HEK293 (cell line): Measurements from ENCODE around the gene RSPH3.

Source experiments
- OVOL3 ChIP-seq: fragments of 450-650 bp; formaldehyde crosslinking; IDR thresholded peaks from 2 replicates; pipeline ENCODE4 v1.5.1; 2016; ENCODE audit warnings: missing biosample characterization, missing genetic modification characterization
- YY1 ChIP-seq: fragments of 450-650 bp; formaldehyde crosslinking; IDR thresholded peaks from 2 replicates; pipeline ENCODE4 v1.5.1; 2018; ENCODE audit warnings: missing biosample characterization, missing genetic modification characterization
- ZBTB7A ChIP-seq: fragments of 450-650 bp; formaldehyde crosslinking; IDR thresholded peaks from 2 replicates; pipeline ENCODE4 v1.5.1; 2016; ENCODE audit warnings: low read depth, missing biosample characterization, missing genetic modification characterization
- ZFP69B ChIP-seq: fragments of 450-650 bp; formaldehyde crosslinking; IDR thresholded peaks from 2 replicates; pipeline ENCODE4 v1.5.1; 2016; ENCODE audit warnings: missing biosample characterization, missing genetic modification characterization
- ZNF146 ChIP-seq: fragments of 450-650 bp; formaldehyde crosslinking; IDR thresholded peaks from 2 replicates; pipeline ENCODE4 v1.5.1; 2016; ENCODE audit warnings: missing biosample characterization, missing genetic modification characterization
- ZNF174 ChIP-seq: fragments of 450-650 bp; formaldehyde crosslinking; IDR thresholded peaks from 2 replicates; pipeline ENCODE4 v1.5.0; 2017; ENCODE audit warnings: missing biosample characterization, mild to moderate bottlenecking, missing genetic modification characterization
- ZNF24 ChIP-seq: fragments of 450-650 bp; formaldehyde crosslinking; IDR thresholded peaks from 2 replicates; pipeline ENCODE4 v1.5.1; 2016; ENCODE audit warnings: missing biosample characterization, missing genetic modification characterization
- ZNF558 ChIP-seq: fragments of 450-650 bp; formaldehyde crosslinking; IDR thresholded peaks from 2 replicates; pipeline ENCODE4 v1.5.1; 2016; ENCODE audit warnings: missing biosample characterization, missing genetic modification characterization
- ZNF585B ChIP-seq: fragments of 450-650 bp; formaldehyde crosslinking; IDR thresholded peaks from 2 replicates; pipeline ENCODE4 v1.5.1; 2016; ENCODE audit warnings: missing biosample characterization, missing genetic modification characterization
- ZSCAN16 ChIP-seq: fragments of 450-650 bp; formaldehyde crosslinking; IDR thresholded peaks from 2 replicates; pipeline ENCODE4 v1.5.1; 2016; ENCODE audit warnings: missing biosample characterization, missing genetic modification characterization
- TF ChIP-seq, protein P1 (sequence below): fragments of 450-650 bp; formaldehyde crosslinking; IDR thresholded peaks from 2 replicates; pipeline ENCODE4 v1.5.1; 2016; ENCODE audit warnings: missing biosample characterization, missing genetic modification characterization
- TF ChIP-seq, protein P2 (sequence below): fragments of 450-650 bp; formaldehyde crosslinking; IDR thresholded peaks from 2 replicates; pipeline ENCODE4 v1.5.1; 2016; ENCODE audit warnings: missing biosample characterization, missing genetic modification characterization
- TF ChIP-seq, protein P3 (sequence below): fragments of 450-650 bp; formaldehyde crosslinking; IDR thresholded peaks from 2 replicates; pipeline ENCODE4 v1.5.1; 2017; ENCODE audit warnings: missing biosample characterization, missing genetic modification characterization
- TF ChIP-seq, protein P4 (sequence below): fragments of 450-650 bp; formaldehyde crosslinking; IDR thresholded peaks from 2 replicates; pipeline ENCODE4 v1.5.1; 2016; ENCODE audit warnings: missing biosample characterization, missing genetic modification characterization

DNA sequence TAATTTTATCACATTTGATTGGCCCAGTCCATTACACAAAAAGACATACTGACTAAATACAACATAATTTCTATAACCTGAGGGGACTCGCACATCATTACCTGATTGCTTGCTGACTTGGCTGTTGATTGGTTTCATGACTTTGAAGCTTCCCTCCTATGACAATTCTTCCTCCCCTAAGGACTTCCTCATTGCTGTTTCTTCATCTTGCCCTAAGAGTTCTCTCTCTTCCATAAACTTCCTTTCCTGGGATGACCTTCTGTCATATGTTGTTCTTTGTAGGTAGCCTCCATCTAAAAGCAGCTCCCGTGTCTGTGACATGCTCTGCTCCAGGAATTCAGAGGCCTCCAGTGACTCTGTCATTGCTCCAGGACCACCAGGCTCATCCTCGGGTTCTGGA, 22.6 kb downstream of the RSPH3 start:
- no peak for TF ChIP-seq ZFP69B (tag by site-specific recombination)
- TF ChIP-seq, protein P1, sequence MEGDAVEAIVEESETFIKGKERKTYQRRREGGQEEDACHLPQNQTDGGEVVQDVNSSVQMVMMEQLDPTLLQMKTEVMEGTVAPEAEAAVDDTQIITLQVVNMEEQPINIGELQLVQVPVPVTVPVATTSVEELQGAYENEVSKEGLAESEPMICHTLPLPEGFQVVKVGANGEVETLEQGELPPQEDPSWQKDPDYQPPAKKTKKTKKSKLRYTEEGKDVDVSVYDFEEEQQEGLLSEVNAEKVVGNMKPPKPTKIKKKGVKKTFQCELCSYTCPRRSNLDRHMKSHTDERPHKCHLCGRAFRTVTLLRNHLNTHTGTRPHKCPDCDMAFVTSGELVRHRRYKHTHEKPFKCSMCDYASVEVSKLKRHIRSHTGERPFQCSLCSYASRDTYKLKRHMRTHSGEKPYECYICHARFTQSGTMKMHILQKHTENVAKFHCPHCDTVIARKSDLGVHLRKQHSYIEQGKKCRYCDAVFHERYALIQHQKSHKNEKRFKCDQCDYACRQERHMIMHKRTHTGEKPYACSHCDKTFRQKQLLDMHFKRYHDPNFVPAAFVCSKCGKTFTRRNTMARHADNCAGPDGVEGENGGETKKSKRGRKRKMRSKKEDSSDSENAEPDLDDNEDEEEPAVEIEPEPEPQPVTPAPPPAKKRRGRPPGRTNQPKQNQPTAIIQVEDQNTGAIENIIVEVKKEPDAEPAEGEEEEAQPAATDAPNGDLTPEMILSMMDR (tag by site-specific recombination), result no peak
- TF ChIP-seq ZNF585B (tag by site-specific recombination), result no peak
- TF ChIP-seq, protein P2, sequence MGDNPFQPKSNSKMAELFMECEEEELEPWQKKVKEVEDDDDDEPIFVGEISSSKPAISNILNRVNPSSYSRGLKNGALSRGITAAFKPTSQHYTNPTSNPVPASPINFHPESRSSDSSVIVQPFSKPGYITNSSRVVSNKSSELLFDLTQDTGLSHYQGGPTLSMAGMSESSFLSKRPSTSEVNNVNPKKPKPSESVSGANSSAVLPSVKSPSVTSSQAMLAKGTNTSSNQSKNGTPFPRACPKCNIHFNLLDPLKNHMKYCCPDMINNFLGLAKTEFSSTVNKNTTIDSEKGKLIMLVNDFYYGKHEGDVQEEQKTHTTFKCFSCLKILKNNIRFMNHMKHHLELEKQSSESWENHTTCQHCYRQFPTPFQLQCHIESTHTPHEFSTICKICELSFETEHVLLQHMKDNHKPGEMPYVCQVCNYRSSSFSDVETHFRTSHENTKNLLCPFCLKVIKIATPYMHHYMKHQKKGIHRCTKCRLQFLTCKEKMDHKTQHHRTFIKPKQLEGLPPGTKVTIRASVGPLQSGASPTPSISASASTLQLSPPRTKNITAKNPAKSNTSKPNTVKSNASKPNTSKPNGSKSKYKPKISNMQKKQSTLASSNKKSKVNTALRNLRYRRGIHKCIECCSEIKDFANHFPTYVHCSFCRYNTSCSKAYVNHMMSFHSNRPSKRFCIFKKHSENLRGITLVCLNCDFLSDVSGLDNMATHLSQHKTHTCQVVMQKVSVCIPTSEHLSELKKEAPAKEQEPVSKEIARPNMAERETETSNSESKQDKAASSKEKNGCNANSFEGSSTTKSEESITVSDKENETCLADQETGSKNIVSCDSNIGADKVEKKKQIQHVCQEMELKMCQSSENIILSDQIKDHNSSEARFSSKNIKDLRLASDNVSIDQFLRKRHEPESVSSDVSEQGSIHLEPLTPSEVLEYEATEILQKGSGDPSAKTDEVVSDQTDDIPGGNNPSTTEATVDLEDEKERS (tag by site-specific recombination), result no peak
- no peak for TF ChIP-seq ZBTB7A (tag by site-specific recombination)
- no peak for TF ChIP-seq ZNF146 (tag by site-specific recombination)
- TF ChIP-seq, protein P3, sequence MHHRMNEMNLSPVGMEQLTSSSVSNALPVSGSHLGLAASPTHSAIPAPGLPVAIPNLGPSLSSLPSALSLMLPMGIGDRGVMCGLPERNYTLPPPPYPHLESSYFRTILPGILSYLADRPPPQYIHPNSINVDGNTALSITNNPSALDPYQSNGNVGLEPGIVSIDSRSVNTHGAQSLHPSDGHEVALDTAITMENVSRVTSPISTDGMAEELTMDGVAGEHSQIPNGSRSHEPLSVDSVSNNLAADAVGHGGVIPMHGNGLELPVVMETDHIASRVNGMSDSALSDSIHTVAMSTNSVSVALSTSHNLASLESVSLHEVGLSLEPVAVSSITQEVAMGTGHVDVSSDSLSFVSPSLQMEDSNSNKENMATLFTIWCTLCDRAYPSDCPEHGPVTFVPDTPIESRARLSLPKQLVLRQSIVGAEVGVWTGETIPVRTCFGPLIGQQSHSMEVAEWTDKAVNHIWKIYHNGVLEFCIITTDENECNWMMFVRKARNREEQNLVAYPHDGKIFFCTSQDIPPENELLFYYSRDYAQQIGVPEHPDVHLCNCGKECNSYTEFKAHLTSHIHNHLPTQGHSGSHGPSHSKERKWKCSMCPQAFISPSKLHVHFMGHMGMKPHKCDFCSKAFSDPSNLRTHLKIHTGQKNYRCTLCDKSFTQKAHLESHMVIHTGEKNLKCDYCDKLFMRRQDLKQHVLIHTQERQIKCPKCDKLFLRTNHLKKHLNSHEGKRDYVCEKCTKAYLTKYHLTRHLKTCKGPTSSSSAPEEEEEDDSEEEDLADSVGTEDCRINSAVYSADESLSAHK (tag by site-specific recombination), result no peak
- no peak for TF ChIP-seq OVOL3 (tag by site-specific recombination)
- no peak for TF ChIP-seq YY1
- TF ChIP-seq ZNF558 (tag by site-specific recombination), result no peak
- no peak for TF ChIP-seq ZNF24 (tag by site-specific recombination)
- TF ChIP-seq, protein P4, sequence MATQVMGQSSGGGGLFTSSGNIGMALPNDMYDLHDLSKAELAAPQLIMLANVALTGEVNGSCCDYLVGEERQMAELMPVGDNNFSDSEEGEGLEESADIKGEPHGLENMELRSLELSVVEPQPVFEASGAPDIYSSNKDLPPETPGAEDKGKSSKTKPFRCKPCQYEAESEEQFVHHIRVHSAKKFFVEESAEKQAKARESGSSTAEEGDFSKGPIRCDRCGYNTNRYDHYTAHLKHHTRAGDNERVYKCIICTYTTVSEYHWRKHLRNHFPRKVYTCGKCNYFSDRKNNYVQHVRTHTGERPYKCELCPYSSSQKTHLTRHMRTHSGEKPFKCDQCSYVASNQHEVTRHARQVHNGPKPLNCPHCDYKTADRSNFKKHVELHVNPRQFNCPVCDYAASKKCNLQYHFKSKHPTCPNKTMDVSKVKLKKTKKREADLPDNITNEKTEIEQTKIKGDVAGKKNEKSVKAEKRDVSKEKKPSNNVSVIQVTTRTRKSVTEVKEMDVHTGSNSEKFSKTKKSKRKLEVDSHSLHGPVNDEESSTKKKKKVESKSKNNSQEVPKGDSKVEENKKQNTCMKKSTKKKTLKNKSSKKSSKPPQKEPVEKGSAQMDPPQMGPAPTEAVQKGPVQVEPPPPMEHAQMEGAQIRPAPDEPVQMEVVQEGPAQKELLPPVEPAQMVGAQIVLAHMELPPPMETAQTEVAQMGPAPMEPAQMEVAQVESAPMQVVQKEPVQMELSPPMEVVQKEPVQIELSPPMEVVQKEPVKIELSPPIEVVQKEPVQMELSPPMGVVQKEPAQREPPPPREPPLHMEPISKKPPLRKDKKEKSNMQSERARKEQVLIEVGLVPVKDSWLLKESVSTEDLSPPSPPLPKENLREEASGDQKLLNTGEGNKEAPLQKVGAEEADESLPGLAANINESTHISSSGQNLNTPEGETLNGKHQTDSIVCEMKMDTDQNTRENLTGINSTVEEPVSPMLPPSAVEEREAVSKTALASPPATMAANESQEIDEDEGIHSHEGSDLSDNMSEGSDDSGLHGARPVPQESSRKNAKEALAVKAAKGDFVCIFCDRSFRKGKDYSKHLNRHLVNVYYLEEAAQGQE (tag by site-specific recombination), result no peak
- TF ChIP-seq ZNF174 (tag by site-specific recombination), result no peak
- TF ChIP-seq ZSCAN16 (tag by site-specific recombination), result no peak
